Measurements from ENCODE around the gene KCNQ5.

Gene KCNQ5

GRCh38 chr6:72640615-72640930 lies 18.7 kb downstream of the KCNQ5 start:
- DNase-seq, result no peak

DNA sequence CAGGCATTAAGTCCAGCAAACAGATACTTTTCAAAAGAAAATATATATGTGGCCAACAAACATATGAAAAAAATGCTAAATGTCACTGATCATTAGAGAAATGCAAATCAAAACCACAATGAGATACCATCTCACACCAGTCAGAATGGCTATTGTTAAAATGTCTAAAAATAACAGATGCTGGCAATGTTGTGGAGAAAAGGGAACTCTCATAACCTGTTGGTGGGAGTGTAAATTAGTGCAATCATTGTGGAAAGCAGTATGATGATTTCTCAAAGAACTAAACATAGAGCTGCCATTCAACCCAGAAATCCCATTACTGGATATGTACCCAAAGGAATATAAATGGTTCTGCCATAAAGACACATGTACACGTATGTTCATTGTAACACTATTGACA lies 20.6 kb downstream of the KCNQ5 start:
- no peak for DNase-seq

DNA sequence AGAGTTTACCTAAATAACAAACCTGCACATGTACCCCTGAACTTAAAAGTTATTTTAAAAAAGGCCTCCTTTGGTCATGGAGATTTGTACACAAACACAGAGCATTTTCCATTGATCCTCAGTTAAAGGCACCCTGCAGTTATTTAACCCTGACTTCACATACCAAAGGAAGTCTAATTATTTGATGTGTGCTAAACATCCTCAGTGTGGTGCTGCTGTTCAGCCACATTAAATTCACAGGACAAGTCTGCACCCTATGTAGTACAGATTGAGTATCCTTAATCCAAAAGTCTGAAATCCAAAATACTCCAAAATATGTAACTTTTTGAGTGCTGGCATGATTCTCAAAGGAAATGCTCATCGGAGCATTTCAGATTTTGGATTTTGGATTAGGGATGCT lies 21.4 kb downstream of the KCNQ5 start:
- DNase-seq, result no peak

GRCh38 chr6:72646604-72647485 lies 25.0 kb downstream of the KCNQ5 start:
- DNase-seq, result no peak

GRCh38 chr6:72647489-72647888 lies 25.6 kb downstream of the KCNQ5 start:
- no peak for DNase-seq

DNA sequence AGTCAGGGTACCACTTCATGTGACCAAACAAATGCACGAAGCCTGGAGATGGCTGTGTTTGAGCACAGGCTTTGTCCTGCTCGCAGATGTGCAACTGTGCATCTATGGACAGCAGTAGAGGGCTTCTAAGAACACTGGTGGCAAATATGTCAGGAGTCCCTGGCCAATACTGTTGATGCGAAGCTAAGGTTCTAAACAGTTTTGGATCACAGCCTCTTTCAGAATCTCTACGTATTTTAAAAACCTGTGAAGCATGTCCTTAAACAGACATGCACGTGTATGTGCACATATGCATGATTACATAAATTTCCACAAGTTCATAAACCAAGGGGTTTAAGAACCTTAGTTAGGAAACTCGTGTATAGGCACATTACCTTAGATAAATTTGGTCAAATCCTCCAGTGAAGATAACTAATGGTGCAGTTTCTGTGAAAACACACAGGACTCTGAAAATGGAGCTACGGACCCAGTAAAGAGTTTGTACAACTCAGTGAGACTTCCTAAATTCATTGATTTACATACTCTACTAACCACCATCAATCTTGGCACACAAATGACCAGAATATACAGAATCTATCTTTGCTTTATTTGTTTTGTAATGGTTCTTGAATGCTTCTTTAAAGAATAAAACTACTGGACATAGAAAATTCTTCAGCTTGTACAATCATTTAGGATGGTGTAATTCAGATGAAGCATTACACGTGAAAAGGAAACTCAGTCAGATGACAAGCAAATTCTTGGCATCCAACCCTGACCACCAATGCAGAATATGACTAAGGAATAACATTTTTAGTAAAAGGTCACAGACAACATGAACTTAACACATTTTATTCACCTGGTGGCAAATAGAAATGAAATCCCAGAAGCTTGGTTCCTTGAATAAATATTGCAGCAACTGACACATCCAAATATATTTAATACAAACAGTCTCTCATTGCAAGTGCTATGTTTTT lies 27.4 kb downstream of the KCNQ5 start:
- DNase-seq, result no peak

- no peak for DNase-seq
These were observed 28.3 kb downstream of the KCNQ5 start for GRCh38 chr6:72650081-72650745.

DNA sequence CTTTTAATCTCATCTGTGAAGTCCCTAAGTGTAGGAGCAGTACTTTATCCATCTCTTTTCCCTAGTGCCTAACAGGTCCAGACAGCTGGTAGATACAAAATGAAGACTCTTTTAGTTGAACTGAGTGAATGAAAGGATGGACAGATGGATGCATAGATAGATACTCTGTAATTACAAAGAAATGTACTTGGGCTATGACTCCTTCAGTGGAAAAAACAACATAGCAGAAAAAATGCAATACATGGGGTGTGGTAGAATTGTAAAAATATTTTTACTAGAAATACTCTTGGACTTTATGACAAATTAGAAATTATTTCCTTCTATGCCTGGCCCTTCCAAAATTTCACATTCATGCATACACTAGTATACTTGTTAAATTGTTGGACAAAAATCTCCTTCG lies 29.3 kb downstream of the KCNQ5 start:
- DNase-seq, result no peak

GRCh38 chr6:72651967-72652956 lies 30.4 kb downstream of the KCNQ5 start:
- DNase-seq, result no peak

DNA sequence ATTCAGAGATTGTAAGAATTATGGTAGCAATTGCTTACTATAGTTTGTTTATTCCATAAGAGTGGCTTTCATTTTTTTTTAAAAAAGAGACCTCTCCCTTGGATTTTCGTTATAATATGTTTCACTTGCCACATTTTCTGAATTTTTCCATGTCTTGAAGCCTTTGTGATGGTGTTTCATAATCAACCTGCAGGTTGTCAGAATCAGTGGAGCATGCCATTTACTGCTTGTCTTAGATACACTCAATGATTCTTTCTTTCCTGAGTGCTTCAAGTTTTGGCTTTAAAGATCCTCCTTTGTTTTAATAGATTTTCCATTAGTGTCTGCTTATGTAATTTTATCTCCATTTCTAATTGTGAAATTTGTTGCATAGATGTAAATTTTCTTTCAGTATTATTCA lies 31.2 kb downstream of the KCNQ5 start:
- no peak for DNase-seq

DNA sequence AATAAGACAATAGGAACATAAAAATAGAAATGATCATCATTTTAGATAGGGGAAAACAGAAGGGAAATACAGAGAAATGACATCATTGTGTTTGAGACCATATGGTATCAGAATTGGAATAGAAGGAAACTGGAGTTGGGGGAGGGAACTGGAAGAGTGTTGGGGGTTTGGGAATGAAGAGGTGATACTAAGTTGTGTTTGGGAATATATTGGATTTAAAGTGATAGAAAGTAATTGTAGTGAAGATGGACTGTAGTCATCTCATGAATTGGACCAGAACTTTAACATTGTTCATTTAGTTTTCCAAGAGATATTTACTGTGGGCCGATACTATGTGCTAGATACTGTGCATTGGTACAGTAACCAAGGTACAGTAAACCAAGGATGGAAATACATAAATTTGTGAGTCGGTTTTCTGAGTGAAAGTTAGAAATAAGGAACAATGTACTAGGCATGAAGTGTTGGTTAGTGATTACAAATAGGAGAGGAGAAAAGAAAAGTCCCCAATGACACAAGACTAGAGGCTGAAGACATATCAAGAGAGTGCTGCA lies 32.3 kb downstream of the KCNQ5 start:
- DNase-seq, result no peak

GRCh38 chr6:72657407-72658197 lies 35.7 kb downstream of the KCNQ5 start:
- no peak for DNase-seq

DNA sequence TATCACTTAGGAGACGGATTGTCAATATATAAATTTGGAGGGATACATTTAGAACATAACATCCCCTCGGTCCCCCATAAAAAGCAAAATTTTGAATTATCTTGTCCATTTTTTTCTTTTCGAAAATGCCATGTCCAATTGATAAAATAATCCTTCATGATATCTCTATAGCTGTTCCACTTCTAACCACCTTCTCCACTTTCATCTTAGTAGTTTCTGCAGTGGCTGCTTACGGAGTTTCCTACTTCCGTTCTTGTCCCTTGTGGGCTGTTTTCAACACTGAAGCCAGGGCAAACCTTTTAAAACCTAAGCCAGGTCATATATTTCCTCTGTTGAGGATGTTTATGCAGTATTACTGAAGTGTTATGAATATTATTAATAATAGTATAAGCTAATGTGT lies 37.9 kb downstream of the KCNQ5 start:
- no peak for DNase-seq

GRCh38 chr6:72661411-72661810 lies 39.5 kb downstream of the KCNQ5 start:
- no peak for DNase-seq

- no peak for DNase-seq
These were observed 43.7 kb downstream of the KCNQ5 start for GRCh38 chr6:72665599-72665998.

GRCh38 chr6:72669324-72669723 lies 47.5 kb downstream of the KCNQ5 start:
- DNase-seq, result no peak

- no peak for DNase-seq
These were observed 51.0 kb downstream of the KCNQ5 start for GRCh38 chr6:72672906-72673305.

GRCh38 chr6:72674842-72675241 lies 53.0 kb downstream of the KCNQ5 start:
- DNase-seq, result no peak

GRCh38 chr6:72675396-72675795 lies 53.5 kb downstream of the KCNQ5 start:
- DNase-seq, result no peak

- no peak for DNase-seq
These were observed 55.1 kb downstream of the KCNQ5 start for GRCh38 chr6:72676995-72677394.

DNA sequence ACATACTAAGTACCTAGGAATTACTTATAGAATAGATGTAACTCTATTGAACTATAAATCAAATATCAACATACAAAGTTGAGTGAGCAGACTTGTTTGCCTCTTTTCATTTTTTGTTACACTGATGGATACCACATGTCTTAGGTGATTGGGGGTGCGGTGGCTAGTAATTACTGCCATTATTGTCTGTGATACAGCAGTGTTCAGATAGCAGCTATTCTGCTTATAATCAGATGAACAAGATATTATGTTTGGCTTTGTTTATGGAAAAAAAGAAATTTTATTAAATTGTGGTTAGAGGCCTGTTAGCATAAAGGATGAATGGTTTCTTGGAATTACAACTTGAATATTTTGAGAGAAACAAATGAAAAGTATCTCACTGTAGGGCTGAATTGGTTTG lies 55.9 kb downstream of the KCNQ5 start:
- DNase-seq, result no peak
